Medulla oblongata (tissue), 1 donor: ENCODE data around the gene LHX1.

Experiments used
- DNase-seq: peaks from one replicate; pipeline ENCODE4 v3.0.0-alpha.2; 2015; ENCODE audit errors: extremely low spot score

LHX1 gene

GRCh38 chr17:36937001-36937958, at the start of gene LHX1:
Gene LHX1, plus strand, starts transcription at chr17:36937475. Its CDS starts 723 bp downstream, at chr17:36938198.
- no peak for DNase-seq

DNA sequence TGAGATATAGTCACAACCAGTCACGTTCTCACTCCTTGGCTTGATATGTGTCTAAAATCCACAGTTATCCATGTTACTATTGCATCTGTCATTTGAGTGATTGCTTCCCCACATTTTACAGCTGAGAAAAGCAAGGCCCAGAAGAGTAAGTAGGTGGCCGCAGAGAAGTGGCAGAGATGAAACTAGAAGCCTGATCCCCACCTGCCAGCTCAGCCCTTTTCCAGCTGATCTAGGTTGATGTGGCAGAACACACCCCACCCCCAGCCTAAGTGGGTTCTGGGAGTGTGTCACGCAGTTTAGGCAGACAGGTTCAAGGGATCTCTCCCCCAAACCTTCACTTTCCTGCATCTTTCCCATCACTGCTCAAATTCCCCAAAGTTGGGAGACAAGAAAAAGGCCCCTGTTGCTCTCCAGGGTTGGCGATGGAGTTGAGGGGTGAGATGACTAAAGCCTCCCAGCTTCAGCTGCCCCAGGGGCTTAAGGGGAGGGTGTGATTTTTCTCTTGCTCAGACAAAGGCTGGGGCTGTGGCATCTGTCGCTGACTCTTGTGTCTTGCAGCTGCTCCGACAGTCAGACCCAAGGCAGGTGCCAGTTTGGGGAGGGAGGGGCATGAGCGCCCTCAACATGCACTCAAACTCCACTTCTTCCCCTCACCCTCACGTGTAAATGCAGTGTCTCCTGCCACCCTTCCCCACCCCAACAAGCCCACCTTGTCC, 48.9 kb upstream of the LHX1 start:
- no peak for DNase-seq

DNA sequence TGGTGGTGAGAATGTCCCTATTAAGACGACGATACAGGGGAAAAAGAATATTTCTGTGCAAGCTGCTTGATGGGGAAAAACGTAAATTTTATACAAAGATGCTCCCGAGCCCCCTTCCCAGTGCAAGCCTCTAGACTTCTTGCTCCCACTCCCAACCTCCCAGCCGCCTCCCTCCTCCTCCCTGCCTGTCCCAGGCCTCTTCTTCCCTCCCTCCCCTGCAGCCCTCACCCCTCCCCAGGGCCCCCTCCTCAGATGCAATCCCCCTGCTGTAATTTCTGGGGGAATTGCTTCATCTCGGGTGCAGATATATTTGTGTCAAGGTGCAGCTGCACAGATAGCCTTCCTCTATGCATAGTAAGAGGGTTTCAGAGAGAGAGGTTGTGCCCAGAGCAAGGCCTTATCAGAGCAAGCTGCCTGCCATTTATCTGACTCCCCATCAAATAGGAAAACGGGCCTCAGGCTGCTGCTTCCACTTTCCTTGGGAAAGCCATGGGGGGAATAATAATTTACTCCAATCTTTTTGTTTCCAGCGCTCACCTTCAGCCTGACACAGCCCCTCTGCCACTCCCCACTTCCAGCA, 47.4 kb upstream of the LHX1 start:
- DNase-seq: no peak

DNA sequence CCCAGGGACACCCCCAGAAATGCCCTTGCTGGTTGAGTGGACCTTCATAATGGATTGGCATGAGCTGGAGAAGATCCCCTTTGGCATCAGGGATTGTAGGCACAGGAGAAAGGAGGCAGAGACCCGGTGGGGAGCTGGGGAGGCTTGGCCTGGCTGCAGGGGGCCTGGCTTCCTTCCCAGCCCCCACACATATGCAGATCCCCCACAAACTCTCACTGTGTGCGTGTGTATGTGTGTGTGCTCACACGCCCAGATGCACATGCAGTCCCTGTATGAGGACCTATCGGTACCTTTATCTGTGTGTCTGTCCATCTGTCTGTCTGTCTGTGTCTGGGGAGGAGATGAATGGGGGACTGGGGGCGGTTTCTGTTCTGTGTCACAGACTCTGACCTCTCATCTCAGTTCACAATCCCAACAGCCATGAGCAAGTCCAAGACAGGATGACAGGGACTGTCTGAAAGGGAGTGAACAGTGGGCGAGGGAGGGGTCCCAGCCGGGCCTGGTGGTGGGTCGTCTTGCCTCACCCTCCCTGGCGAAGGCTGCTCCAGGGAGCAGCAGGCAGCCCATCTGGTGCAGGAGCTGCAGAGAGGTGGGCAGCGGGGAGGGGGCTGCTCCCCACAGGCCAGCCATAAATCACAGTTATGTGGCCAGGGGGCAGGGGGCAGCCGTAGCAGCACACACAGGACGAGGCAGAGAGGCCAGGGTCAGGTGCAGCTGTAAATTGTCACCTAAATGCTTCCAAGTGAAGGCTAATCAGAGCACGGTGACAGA, 46.7 kb upstream of the LHX1 start:
- no peak for DNase-seq

GRCh38 chr17:36892112-36892838, 45.0 kb upstream of the LHX1 start:
- no peak for DNase-seq

GRCh38 chr17:36894177-36894576, 43.1 kb upstream of the LHX1 start:
- DNase-seq: no peak

GRCh38 chr17:36894925-36895324, 42.4 kb upstream of the LHX1 start:
- DNase-seq: no peak

- no peak for DNase-seq
Measured at GRCh38 chr17:36899250-36900159, 37.8 kb upstream of the LHX1 start.

GRCh38 chr17:36900160-36900512, 37.1 kb upstream of the LHX1 start:
- DNase-seq: no peak

GRCh38 chr17:36901506-36901905, 35.8 kb upstream of the LHX1 start:
- no peak for DNase-seq

DNA sequence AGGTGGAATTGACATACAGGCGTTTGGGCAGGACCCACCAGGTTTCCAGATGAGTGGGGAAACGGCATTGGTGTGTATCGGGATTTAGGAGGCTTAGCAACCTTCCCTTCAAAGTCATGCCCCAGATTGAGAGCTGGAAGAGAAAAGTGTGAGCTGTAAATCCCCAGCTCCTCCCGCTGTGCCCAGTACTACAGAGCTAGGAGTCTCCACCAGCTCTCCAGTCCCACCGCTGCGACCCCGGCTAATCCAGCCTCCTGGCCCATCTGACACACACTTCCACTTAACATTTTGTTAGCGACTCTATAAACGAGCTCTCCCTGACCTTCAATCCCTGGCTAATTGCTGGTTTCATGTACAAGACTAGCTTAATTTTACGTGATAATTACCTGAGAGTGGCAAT, 29.9 kb upstream of the LHX1 start:
- no peak for DNase-seq

DNA sequence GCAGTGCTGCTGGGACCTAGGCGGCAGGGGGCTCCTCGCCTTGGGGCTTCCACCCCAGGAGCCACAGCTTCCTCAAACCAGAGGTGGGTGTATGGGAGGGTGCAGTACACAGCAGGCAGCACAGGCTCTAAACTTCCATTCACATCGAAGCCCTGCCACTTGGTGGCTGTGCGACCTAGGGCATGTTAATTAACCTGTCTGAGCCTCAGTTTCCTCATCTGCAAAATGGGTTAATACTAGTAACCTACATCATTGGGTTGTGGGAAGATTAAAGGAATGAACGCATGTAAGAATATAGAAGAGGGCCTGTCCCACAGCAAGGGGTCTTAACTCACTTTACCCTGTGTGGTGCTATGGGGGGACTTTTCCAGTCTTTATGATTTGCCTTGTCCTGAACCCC, 26.8 kb upstream of the LHX1 start:
- DNase-seq: no peak

DNA sequence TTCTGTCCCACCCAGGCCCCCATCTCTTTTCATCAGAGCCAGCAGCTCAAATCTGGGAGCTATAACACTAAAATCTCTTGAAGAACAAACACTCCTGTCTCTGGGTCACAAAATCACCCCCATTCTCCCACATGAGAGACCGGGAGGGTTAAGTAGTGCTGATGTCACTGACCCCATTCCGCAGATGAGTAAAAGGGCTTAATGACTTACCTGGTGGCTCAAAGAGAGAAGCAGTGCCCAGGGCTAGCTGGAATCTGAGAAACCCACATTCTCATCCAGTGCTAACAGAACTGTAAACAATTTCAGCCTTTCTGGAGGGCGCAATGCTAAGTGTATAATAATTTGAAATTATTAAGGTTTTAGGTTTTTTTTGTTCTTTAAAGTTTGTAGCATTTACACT, 26.3 kb upstream of the LHX1 start:
- DNase-seq: no peak

- DNase-seq: no peak
Measured at GRCh38 chr17:36913132-36913531, 24.1 kb upstream of the LHX1 start.

DNA sequence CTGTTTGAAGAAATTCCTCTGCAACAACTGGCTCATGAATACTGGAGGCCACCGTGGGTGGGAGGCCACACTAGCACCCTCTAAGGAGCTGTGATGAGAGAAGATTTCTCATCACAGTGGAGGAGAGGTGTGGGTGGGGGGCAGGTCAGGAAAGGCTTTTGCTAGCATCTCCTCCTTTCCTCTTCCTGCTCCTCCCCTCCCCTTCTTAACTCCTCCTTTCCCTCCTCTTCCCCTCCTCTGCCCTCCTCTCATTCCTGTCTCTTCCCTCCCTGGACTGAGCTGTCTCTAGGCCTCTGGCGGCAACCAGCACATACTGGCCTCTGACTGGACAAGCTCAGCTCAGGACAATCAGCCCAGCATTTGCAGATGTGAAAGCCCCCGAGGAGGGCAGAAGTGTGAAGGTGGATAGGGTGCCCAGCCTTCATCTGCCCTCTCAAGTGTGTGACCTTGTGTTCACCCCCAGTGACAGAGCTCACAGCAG, 19.0 kb upstream of the LHX1 start:
- DNase-seq: no peak

DNA sequence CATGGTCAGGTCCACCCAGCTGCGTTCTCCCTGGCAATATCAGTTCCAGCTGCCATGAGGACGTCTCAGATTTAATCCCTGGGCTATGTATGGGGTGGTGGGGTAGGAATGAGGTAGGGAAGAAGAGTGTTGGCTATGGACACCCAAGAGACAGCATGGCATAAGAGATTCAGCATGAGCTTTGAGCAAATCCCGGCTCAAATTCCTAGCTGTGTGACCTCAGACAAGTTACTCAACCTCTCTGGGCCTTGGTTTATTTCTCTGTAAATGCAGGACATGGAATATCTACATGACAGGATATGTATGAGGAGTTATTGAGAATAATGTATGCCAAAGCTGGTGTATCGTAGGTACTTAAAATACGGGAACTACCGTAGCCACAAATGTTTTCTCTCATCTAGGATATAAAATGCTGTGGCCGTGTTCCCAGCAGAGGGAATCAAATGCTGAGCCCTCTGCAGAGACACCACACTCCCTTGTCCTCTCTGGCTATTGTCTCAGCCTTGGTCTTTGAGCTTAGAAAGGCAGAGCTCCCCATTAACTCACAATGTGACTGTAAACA, 17.8 kb upstream of the LHX1 start:
- no peak for DNase-seq

DNA sequence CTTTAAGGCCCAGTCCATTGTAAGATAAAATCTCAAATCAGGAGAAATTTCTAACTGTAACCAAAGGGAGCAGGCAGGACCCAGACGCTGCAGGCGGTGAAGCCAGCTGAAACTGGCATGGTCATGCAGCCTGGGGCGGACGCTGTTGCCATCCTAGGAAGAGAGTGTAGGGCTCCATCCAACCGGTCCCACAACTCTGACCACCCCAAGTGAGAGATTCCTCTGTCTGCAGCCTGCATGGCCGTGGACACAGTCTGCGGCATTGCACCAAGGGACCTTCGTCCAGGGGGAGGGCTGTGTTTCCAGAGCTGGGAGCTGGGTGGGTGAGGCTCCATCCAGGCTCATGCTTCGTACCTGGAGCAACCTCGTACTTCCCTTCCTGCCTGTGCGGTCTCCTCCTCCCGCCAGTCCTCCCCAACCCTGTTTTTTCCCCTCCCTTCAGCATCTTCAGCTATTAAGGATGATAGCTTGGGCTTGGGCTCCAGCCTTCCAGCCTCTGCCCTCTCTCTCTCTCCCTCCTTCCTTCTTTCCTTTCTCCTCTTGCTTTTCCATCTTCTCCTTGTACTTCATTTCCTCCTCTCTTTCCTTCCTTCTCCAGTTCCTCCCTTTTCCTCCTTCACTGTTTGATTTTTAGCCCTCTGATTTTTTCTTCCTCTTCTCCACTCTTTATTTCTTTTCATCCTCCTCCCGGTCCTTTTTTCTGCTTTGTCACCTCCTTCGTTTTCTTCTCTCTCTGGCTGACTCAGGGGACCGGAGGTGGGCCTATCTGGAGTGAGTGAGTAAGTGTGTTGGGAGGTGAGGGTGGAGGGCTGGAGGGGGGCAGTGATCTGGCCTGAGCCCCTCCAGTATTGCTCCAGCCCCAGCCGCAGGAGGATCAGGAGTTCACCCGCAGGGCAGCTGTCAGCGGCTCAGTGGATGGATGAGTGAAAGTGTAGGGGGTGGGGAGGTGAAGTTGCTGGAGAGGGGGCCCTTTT, 17.0 kb upstream of the LHX1 start:
- DNase-seq: no peak

- DNase-seq: no peak
Measured at GRCh38 chr17:36921095-36921851, 16.0 kb upstream of the LHX1 start.
